ENCODE measurements around the gene FOXRED1. TPM values are rescaled to one million over a fixed set of nuclear protein-coding genes. Genes with fewer than 3 reads are reported as not detected.

The FOXRED1 gene
- total RNA-seq, 1 experiment from 2014 or later = 67.5 TPM

DNA sequence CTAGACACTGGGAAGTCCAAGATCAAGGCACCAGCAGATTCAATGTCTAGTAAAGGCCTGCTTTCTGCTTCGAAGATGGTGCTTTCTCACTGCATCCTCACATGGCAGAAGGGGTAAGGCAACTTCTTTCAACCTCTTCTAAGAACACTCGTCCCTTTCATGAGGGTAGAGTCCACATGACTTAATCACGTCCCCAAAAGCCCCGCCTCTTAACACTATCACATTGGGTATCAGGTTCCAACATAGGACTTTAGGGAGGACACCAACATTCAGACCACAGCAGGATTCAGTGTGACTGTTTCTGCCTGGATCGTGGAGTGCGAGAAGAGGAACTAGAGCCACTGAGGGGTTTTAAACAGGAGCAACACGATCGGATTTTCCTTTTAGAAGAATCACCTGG, 10.2 kb downstream of the FOXRED1 start:
- no peaks in the 10 kb centered on the region for H3K9me3 Mint-ChIP-seq
- Histone ChIP-seq H3K18ac (ENCODE audit: insufficient read length, low read depth, low read length) (no peak overlapping the region), H3K9me3 (ENCODE audit: control insufficient read depth, low read depth, low read length) (no peaks in the 10 kb centered on the region), H3K27ac (ENCODE audit: insufficient read length, low read depth, low read length) (no peak overlapping the region), H2BK15ac (ENCODE audit: low read depth, low read length) (no peak overlapping the region), H4K5ac (ENCODE audit: insufficient read length, low read depth, low read length) (no peak overlapping the region), H2BK120ac (ENCODE audit: low read depth, low read length, poor library complexity, severe bottlenecking) (no peak overlapping the region), H3K9ac (ENCODE audit: extremely low read depth, insufficient read length, low read length) (no peak overlapping the region), H4K8ac (replicated peaks; ENCODE audit: insufficient read length, low read depth, low read length) (no peak overlapping the region), H2BK5ac (ENCODE audit: insufficient read length, low read length) (no peak overlapping the region), H3K14ac (ENCODE audit: insufficient read depth, low read length) (no peak overlapping the region), H3K56ac (ENCODE audit: insufficient read length, low read depth, low read length) (no peak overlapping the region), H4K91ac (ENCODE audit: insufficient read length, low read depth, low read length) (no peak overlapping the region), H3K23me2 (ENCODE audit: insufficient read length, low read depth, low read length, poor library complexity, severe bottlenecking) (peaks cover 13% of the 10 kb centered on the region), H3K79me1 (ENCODE audit: insufficient read depth, low read depth, low read length, poor library complexity, severe bottlenecking) (no peaks in the 10 kb centered on the region), H3K23ac (ENCODE audit: insufficient read length, low read depth, low read length) (no peak overlapping the region), H3K4me2 (ENCODE audit: insufficient read depth, insufficient read length, low read length) (no peak overlapping the region), H3K4me1 (ENCODE audit: insufficient read depth, low read length) (peaks cover 4% of the 10 kb centered on the region; the same call in 1 of the 2 replicates), H3K79me2 (ENCODE audit: insufficient read depth, low read length) (no peaks in the 10 kb centered on the region), H2AK5ac (ENCODE audit: insufficient read length, low read length) (no peak overlapping the region), H4K20me1 (ENCODE audit: control insufficient read depth, insufficient read depth, insufficient read length) (no peaks in the 10 kb centered on the region), H2AFZ (ENCODE audit: low read length) (no peak overlapping the region), H3T11ph (ENCODE audit: low read length) (no peak overlapping the region), H2BK12ac (ENCODE audit: insufficient read length, low read depth, low read length) (no peak overlapping the region), H2BK20ac (ENCODE audit: low read depth, low read length, poor library complexity, severe bottlenecking) (no peak overlapping the region), H3K4ac (ENCODE audit: low read depth, low read length) (no peak overlapping the region), H3K27me3 (ENCODE audit: insufficient read depth, low read length) (peaks cover 2% of the 10 kb centered on the region; the same call in 1 of the 2 replicates)
- H3K4me1 Mint-ChIP-seq = peaks cover 11 to 16% of the 10 kb centered on the region in 2 experiments
- no peak overlapping the region for H3K4me3 Mint-ChIP-seq
- H3K27ac Mint-ChIP-seq = peak overlapping the region in 1 of 3 experiments; percentile 72; a peak in 2 of 7 replicates
- no CpG with 5 or more reads among the region's 8 CpGs for WGBS (ENCODE audit: extremely low coverage, insufficient read length, low lambda C conversion rate)
- TF ChIP-seq, protein P1, sequence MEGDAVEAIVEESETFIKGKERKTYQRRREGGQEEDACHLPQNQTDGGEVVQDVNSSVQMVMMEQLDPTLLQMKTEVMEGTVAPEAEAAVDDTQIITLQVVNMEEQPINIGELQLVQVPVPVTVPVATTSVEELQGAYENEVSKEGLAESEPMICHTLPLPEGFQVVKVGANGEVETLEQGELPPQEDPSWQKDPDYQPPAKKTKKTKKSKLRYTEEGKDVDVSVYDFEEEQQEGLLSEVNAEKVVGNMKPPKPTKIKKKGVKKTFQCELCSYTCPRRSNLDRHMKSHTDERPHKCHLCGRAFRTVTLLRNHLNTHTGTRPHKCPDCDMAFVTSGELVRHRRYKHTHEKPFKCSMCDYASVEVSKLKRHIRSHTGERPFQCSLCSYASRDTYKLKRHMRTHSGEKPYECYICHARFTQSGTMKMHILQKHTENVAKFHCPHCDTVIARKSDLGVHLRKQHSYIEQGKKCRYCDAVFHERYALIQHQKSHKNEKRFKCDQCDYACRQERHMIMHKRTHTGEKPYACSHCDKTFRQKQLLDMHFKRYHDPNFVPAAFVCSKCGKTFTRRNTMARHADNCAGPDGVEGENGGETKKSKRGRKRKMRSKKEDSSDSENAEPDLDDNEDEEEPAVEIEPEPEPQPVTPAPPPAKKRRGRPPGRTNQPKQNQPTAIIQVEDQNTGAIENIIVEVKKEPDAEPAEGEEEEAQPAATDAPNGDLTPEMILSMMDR (conservative IDR thresholded peaks at IDR 0.05) = no peak
- DNase-seq = no peak
- H3K27me3 Mint-ChIP-seq (ENCODE audit: low read depth) = peaks cover 14% of the 10 kb centered on the region
- peaks cover 21 to 46% (median 33%) of the 10 kb centered on the region in 3 experiments for H3K36me3 Mint-ChIP-seq (ENCODE audit: insufficient read depth in 1 of 3, low read depth in 3 of 3)
